Inferior parietal cortex (tissue), 1 donor: ENCODE results near the gene COL27A1.

ENCODE experiments used
- DNase-seq: peaks from one replicate; pipeline ENCODE4 v3.0.0-alpha.2; 2016; ENCODE audit errors: extremely low spot score

COL27A1 gene

DNA sequence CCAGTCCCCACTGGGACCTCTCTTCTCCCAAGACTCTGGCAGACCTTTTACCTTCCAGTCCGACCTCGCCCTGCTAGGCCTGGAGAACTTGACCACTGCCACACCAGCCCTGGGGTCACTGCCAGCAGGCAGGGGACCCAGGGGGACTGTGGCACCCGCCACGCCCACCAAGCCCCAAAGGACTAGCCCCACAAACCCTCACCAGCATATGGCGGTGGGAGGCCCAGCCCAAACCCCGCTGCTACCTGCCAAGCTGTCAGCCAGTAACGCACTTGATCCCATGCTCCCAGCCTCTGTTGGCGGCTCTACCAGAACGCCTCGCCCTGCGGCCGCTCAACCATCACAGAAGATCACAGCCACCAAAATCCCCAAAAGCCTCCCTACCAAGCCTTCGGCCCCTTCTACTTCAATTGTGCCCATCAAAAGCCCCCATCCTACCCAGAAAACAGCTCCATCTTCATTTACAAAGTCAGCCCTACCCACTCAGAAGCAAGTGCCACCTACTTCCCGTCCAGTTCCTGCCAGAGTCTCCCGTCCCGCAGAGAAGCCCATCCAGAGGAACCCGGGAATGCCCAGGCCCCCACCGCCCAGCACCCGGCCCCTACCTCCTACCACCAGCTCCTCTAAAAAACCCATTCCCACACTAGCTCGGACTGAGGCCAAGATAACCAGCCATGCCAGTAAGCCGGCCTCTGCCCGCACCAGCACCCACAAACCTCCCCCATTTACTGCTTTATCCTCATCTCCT is 13.1 kb downstream of the COL27A1 start:
- no peak for DNase-seq

- no peak for DNase-seq
Observed at GRCh38 chr9:114169029-114169951, 14.0 kb downstream of the COL27A1 start.

DNA sequence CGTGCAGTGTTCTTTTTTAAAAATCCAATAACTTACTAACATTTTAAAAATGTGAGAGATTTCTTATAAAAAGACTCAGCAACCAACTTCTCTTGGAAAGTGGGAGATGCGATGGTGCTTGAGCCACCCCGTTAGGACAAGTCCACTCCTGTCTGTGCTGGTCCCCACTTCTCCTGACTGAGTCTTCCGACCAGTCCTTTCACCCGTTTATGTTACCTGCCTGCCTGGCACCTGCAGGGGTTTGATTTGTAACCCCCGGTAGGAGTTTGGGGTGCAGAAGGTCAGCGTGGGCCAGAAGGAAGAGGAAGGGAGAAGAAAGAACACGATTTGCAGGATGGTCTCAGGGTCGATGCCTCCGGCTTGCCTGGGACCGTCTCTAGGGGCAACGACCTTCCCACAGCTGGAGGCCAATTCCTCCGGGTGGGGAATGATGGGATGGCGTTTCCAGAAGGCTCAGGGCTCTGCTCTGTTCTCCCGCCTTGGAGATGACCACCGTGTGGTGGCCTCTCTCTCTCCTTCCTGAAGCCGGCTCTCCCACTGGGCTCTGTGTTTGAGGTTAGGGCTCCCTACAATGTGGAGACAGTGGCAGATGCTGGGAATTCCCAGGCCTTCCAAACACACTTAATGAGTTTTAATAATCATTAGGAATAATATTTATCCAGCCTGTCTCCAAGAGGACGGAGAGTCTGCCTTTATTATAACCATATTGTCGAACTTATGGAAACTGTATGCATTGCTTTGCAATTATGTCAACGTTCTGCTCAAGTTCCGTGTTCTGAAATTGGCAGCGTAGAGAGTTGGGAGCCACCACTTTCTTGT is 14.8 kb downstream of the COL27A1 start:
- DNase-seq, result no peak

DNA sequence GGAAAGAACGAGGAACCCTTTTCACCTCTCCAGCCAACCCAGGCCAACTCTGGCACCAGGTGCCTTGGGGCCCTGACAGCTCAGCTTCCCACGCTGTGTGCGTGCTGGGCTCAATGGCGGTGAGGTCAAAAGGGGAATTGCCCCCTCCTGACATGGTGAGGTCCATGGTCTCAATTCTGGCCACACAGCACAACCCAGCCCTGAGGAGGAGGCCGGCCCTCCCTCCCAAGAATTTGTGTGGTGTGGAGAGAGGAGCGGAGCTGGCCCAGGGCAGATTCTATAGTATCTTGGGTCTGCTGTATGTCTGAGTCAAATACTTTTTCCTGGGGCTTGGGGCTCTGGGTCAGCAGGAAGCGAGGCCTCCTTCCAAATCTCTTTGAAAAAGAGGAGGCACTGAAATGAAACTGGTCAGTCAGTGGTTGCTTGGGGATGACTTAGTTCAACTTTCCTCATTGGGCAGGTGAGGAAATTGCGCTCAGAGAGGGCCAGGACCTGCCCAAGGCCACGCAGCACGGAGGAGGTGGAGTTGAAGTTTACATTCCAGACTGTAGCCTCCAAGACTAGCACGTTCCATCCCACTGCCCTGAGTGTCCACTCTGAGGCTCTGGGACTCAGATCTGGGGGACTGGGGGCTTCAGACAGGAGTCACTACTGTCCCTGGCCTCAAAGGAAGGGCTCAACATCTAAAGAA is 15.6 kb downstream of the COL27A1 start:
- no peak for DNase-seq

DNA sequence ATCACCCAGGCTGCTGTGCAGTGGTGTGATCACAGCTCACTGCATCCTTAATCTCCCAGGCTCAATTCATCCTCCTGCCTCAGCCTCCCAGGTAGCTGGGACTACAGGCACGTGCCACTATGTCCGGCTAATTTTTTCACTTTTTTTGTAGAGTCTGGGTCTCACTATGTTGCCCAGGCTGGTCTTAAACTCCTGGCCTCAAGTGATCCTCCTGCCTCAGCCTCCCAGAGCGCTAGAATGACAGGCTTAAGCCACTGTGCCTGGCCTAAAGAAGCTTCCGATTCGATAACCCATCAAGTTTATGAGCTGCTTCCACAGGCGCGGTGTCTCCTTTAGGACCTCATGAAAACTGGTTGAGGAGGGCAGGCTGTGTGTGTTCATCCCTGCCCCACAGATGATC is 16.2 kb downstream of the COL27A1 start:
- DNase-seq, result no peak

- DNase-seq, result no peak
Observed at GRCh38 chr9:114172981-114173833, 17.9 kb downstream of the COL27A1 start.

GRCh38 chr9:114174557-114174875 is 19.2 kb downstream of the COL27A1 start:
- DNase-seq, result no peak

GRCh38 chr9:114174876-114175771 is 19.8 kb downstream of the COL27A1 start:
- DNase-seq, result no peak

DNA sequence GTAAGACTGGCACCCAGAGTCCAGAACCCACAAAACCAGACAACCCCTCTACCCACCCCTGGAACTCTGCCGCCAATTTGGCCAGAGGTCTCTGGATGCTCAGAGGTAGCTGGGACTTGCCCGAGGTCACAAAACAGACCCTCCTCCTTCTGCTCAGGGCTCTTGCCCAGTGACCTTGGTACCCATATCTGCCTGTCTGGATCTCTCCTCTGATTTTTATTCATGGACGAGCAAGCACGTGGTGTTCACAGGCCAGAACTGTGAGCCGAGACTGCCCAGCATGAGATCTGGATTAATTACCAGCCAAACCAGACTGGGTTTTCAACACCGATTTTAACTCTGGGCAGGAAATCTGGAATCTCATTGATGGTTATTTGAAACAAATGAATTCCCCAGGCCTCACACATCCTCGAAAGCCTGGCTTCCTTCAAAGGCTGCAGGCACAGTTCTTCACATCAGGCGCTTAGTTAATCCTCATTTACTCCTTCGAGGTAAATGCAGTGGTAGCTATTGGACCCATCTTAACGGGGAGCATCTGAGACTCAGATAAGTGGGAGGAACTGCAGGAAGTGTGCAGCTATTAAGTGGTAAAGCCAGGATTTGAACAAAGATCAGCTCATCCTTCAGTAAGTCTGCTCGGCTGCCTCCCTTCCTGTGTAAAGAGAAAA is 21.4 kb downstream of the COL27A1 start:
- DNase-seq, result no peak

DNA sequence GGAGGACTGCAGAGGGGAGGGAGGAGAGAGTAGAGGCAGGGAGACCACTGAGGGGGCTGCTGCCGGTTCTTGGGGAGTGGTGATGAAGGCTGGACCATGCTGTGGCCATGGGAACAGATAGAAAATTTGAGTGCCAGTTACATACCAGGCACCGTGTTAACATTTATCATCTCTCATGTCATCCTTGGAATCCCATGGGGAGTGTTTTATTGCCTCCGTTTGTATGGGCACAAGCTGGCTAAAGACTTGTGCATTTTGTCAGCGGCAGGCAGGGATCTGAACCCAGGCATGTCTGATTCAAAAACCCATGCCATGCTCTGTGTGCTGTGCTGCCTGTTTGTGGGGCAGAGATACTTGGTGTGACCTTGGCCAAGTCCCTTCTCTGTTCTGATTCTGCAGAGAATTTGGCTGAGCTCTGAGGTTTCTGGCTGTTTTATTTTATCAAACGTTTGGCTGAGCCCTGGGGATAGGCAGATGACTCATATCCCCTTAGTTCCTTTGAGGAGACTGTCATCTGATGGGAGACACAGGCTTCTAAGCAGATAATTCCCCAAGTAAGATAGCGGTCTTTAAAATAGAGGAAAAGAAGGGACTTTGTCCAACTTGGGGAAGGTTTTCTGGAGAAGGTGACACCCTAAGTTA is 22.2 kb downstream of the COL27A1 start:
- no peak for DNase-seq

DNA sequence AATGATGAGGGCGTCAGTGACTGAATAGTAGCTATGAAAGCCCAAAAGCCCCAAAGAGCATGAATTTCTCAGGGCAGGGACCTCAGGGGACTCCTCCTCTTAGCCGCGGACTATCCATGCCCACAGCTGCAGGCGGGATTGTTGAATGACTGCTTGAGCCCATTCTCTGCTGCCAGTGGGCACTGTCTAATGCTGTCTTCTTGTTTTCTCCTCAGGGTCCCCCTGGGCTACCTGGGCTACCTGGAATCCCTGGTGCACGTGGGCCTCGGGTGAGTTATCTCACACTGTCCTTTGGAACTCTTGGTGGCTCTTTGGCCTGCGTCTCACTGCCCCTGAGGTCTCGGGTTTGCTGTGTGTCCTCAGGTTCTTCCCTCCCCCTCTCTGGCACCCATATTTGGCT is 22.7 kb downstream of the COL27A1 start:
- no peak for DNase-seq

DNA sequence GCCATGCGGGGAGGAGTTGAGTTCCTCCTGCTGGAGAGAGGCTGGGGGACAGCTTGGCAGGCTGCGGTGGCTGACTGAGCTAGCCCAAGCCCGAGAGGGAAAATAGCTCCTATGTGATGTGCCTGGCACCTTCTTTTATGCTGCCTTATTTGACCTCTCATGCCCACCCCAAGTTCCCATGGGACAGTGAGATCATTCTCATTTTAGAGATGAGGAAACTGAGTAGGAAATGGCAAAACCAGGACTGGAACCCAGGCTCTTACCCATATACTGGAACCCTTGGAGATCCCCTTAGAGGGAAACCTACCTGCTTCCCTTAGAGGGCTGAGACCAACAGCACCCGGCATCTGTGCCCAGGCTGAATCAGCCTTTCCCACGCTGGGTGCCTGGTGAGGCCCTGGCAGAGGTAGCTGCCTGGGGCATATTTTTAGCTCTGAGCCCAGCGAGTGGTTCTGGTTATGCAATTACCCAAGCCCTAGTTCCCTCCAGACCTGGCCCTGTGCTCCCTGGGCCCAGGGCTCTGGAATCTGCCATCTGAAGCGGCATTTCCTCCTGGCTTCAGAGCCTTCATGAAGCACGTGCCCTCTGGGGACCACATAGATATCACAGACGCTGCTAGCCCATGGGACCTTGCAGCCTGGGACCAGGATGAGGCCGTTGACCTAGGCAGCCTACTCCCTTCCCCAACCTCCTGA is 23.6 kb downstream of the COL27A1 start:
- DNase-seq, result no peak

DNA sequence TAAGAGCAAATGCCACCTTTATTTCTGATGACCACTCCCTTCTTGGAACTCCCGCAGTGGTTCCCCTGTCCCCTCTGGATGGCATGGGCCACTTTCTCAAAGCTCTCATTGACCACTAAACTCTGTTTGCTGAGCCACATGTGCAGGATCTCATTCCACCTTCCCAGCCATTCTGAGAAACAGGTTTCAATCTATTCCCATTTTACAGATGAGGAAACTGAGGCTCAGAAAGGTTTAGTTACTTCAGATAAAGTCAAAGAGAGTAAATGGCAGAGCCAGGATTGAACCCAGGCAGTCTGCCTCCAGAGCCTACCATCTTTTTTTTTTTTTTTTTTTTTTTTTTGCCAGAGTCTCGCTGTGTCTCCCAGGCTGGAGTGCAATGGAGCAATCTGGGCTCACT is 24.2 kb downstream of the COL27A1 start:
- DNase-seq, result no peak

DNA sequence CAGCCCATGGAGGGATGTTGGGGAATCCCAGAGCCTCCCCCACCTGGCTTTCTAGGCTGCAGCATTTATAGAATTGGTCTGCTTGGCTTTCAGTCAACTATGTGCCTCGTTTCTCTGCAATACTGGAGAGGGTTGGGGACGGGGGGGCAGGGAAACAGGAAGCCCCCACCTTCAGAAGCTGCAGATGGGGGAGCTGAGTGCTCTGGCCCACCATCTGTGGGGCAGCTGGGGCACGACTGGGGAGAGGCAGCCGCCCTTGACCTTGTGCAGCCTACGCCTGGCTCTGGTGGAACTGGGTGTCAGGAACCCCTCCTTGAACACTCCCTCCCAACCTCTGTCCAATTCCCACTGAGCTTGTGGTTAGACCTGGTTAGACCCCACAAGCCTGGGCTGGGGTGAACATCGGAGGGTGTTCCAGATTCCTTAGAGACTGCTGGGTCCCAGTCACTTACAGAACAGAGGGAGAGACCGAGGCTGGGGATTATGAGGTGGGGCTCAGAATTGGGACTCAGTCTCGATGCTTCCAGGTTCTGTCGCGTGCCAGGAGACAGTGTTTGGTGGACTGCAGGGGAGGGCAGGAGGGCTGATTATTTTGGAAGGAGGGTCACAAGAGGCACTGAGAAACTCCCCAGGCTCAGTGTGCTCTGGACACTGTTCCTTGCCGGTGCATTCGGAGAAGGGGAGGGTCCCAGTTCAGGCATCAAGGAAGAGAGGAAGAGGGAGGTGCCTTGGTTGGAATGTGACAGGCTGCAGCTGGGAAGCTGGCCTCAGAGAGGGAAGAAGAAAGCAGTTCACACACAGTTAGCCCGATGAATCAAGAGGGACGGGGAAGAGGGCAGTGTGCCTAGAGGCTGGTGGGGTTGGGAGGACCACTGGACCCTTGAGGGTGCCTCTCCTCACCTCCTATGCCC is 25.6 kb downstream of the COL27A1 start:
- no peak for DNase-seq

DNA sequence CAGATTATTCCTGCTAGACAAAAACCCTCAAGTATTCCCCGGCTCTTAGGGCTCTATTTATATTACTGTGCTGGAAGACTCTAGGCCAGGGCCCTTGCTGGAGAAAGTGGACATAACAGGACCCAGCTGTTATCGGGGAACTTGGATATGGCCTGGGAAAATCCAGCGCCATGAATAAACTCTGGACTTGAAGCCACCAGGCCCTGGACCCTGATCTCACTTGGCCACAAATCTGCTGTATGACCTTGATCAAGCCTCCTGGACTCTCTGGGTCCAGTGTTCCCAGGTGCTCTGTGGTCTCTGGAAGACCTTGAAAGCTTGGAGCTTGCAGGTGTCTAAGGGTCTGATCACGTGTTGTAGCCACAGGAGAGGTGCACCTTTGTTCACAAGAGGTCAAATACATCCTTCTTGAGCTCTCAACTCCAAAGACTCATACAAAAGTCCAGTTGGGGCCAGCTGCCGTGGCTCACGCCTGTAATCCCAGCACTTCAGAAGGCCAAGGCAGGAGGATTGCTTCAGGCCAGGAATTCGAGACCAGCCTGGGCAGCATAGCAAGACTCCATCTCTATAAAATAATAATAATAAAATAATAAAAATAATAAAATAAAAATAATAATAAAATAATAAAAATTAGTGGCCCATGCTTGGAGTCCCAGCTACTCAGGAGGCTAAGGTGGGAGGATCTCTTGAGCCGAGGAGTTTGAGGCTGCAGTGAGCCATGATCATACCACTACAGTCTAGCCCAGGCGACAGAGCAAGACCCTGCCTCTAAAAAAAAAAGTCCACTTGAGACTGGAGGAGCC is 26.5 kb downstream of the COL27A1 start:
- DNase-seq, result no peak

DNA sequence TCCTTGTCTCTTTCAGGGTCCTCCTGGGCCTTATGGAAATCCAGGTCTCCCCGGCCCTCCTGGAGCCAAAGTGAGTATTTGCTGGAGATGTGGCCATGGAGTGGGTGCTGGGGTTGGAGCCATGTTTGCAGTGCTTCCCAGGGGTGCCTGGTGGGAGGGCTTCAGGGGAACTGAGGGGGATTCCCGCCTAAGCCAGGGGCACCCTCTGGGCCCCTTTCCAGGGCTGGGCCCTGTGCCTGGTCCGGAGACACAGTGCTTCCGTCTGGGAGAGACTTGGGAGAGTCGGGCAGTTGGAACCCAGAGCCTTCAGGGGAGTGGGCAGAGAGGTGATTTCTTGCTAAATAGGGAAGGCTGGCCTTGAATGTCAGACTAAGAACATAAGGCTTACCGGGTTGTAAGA is 27.7 kb downstream of the COL27A1 start:
- no peak for DNase-seq
